Measurements from ENCODE around the gene BTBD10.

The BTBD10 gene

GRCh38 chr11:13364388-13364787 is 98.6 kb downstream of the BTBD10 start:
- DNase-seq (ENCODE audit: insufficient read length, low spot score) (no peak), FAIRE-seq (no peak)
- TF ChIP-seq POLR2A (IDR thresholded peaks at IDR 0.05; ENCODE audit: low read depth, low read length) (no peak), TAF1 (IDR thresholded peaks at IDR 0.05; ENCODE audit: low read depth, low read length) (no peak), POLR2AphosphoS5 (IDR thresholded peaks at IDR 0.05; ENCODE audit: low read depth, low read length) (no peak), PAX5 (IDR thresholded peaks at IDR 0.05; ENCODE audit: insufficient read depth, low read length, severe bottlenecking) (no peak), SPI1 (IDR thresholded peaks at IDR 0.05; ENCODE audit: low read depth, low read length) (no peak), POU2F2 (IDR thresholded peaks at IDR 0.05; ENCODE audit: low read depth, low read length) (no peak)

- no peak for FAIRE-seq
- no peak for DNase-seq (ENCODE audit: insufficient read length, low spot score)
- TF ChIP-seq SPI1 (IDR thresholded peaks at IDR 0.05; ENCODE audit: low read depth, low read length) (no peak), PAX5 (IDR thresholded peaks at IDR 0.05; ENCODE audit: insufficient read depth, low read length, severe bottlenecking) (no peak), POLR2A (IDR thresholded peaks at IDR 0.05; ENCODE audit: low read depth, low read length) (no peak), POU2F2 (IDR thresholded peaks at IDR 0.05; ENCODE audit: low read depth, low read length) (no peak), POLR2AphosphoS5 (IDR thresholded peaks at IDR 0.05; ENCODE audit: low read depth, low read length) (no peak)
Measured at GRCh38 chr11:13362596-13363109, 100.4 kb downstream of the BTBD10 start.

GRCh38 chr11:13358596-13359270 is 104.3 kb downstream of the BTBD10 start:
- DNase-seq (ENCODE audit: insufficient read length, low spot score): no peak
- FAIRE-seq: peak; percentile 20
- TF ChIP-seq POLR2AphosphoS5 (IDR thresholded peaks at IDR 0.05; ENCODE audit: low read depth, low read length) (no peak), TAF1 (IDR thresholded peaks at IDR 0.05; ENCODE audit: low read depth, low read length) (no peak), SPI1 (IDR thresholded peaks at IDR 0.05; ENCODE audit: low read depth, low read length) (no peak), PAX5 (IDR thresholded peaks at IDR 0.05; ENCODE audit: insufficient read depth, low read length, severe bottlenecking) (no peak), POU2F2 (IDR thresholded peaks at IDR 0.05; ENCODE audit: low read depth, low read length) (no peak), POLR2A (IDR thresholded peaks at IDR 0.05; ENCODE audit: low read depth, low read length) (no peak)

GRCh38 chr11:13357232-13357631 is 105.8 kb downstream of the BTBD10 start:
- no peak for FAIRE-seq

GRCh38 chr11:13355191-13355590 is 107.8 kb downstream of the BTBD10 start:
- TF ChIP-seq PAX5 (IDR thresholded peaks at IDR 0.05; ENCODE audit: insufficient read depth, low read length, severe bottlenecking): no peak
- TF ChIP-seq SPI1 (IDR thresholded peaks at IDR 0.05; ENCODE audit: low read depth, low read length): no peak
- no peak for TF ChIP-seq POLR2AphosphoS5 (IDR thresholded peaks at IDR 0.05; ENCODE audit: low read depth, low read length)
- no peak for TF ChIP-seq POLR2A (IDR thresholded peaks at IDR 0.05; ENCODE audit: low read depth, low read length)
- TF ChIP-seq POU2F2 (IDR thresholded peaks at IDR 0.05; ENCODE audit: low read depth, low read length): no peak
- TF ChIP-seq TAF1 (IDR thresholded peaks at IDR 0.05; ENCODE audit: low read depth, low read length): no peak
- FAIRE-seq: no peak
- DNase-seq (ENCODE audit: insufficient read length, low spot score): no peak

More at GRCh38 chr11:13357232-13357631, 105.8 kb downstream of the BTBD10 start:
- TF ChIP-seq TAF1 (IDR thresholded peaks at IDR 0.05; ENCODE audit: low read depth, low read length) (no peak), POLR2A (IDR thresholded peaks at IDR 0.05; ENCODE audit: low read depth, low read length) (no peak), POLR2AphosphoS5 (IDR thresholded peaks at IDR 0.05; ENCODE audit: low read depth, low read length) (no peak), POU2F2 (IDR thresholded peaks at IDR 0.05; ENCODE audit: low read depth, low read length) (no peak), SPI1 (IDR thresholded peaks at IDR 0.05; ENCODE audit: low read depth, low read length) (no peak), PAX5 (IDR thresholded peaks at IDR 0.05; ENCODE audit: insufficient read depth, low read length, severe bottlenecking) (no peak)
- no peak for DNase-seq (ENCODE audit: insufficient read length, low spot score)

- DNase-seq (ENCODE audit: insufficient read length, low spot score) (no peak), FAIRE-seq (no peak)
Measured at GRCh38 chr11:13354335-13354734, 108.7 kb downstream of the BTBD10 start.

GRCh38 chr11:13352711-13353110 is 110.3 kb downstream of the BTBD10 start:
- TF ChIP-seq POLR2AphosphoS5 (IDR thresholded peaks at IDR 0.05; ENCODE audit: low read depth, low read length) (no peak), POLR2A (IDR thresholded peaks at IDR 0.05; ENCODE audit: low read depth, low read length) (no peak), PAX5 (IDR thresholded peaks at IDR 0.05; ENCODE audit: insufficient read depth, low read length, severe bottlenecking) (no peak), SPI1 (IDR thresholded peaks at IDR 0.05; ENCODE audit: low read depth, low read length) (no peak), POU2F2 (IDR thresholded peaks at IDR 0.05; ENCODE audit: low read depth, low read length) (no peak), TAF1 (IDR thresholded peaks at IDR 0.05; ENCODE audit: low read depth, low read length) (no peak)
- no peak for DNase-seq (ENCODE audit: insufficient read length, low spot score)
- no peak for FAIRE-seq

More at GRCh38 chr11:13354335-13354734, 108.7 kb downstream of the BTBD10 start:
- no peak for TF ChIP-seq POLR2AphosphoS5 (IDR thresholded peaks at IDR 0.05; ENCODE audit: low read depth, low read length)
- TF ChIP-seq POU2F2 (IDR thresholded peaks at IDR 0.05; ENCODE audit: low read depth, low read length): no peak
- no peak for TF ChIP-seq SPI1 (IDR thresholded peaks at IDR 0.05; ENCODE audit: low read depth, low read length)
- TF ChIP-seq TAF1 (IDR thresholded peaks at IDR 0.05; ENCODE audit: low read depth, low read length): no peak
- no peak for TF ChIP-seq PAX5 (IDR thresholded peaks at IDR 0.05; ENCODE audit: insufficient read depth, low read length, severe bottlenecking)
- TF ChIP-seq POLR2A (IDR thresholded peaks at IDR 0.05; ENCODE audit: low read depth, low read length): no peak

- TF ChIP-seq TAF1 (IDR thresholded peaks at IDR 0.05; ENCODE audit: low read depth, low read length) (no peak), POLR2A (IDR thresholded peaks at IDR 0.05; ENCODE audit: low read depth, low read length) (no peak), POU2F2 (IDR thresholded peaks at IDR 0.05; ENCODE audit: low read depth, low read length) (no peak), PAX5 (IDR thresholded peaks at IDR 0.05; ENCODE audit: insufficient read depth, low read length, severe bottlenecking) (no peak), SPI1 (IDR thresholded peaks at IDR 0.05; ENCODE audit: low read depth, low read length) (no peak), POLR2AphosphoS5 (IDR thresholded peaks at IDR 0.05; ENCODE audit: low read depth, low read length) (no peak)
- DNase-seq (ENCODE audit: insufficient read length, low spot score) (no peak), FAIRE-seq (no peak)
Measured at GRCh38 chr11:13349581-13349980, 113.4 kb downstream of the BTBD10 start.

- no peak for DNase-seq (ENCODE audit: insufficient read length, low spot score)
- FAIRE-seq: no peak
- TF ChIP-seq SPI1 (IDR thresholded peaks at IDR 0.05; ENCODE audit: low read depth, low read length) (no peak), PAX5 (IDR thresholded peaks at IDR 0.05; ENCODE audit: insufficient read depth, low read length, severe bottlenecking) (no peak), POLR2A (IDR thresholded peaks at IDR 0.05; ENCODE audit: low read depth, low read length) (no peak), POLR2AphosphoS5 (IDR thresholded peaks at IDR 0.05; ENCODE audit: low read depth, low read length) (no peak), TAF1 (IDR thresholded peaks at IDR 0.05; ENCODE audit: low read depth, low read length) (no peak), POU2F2 (IDR thresholded peaks at IDR 0.05; ENCODE audit: low read depth, low read length) (no peak)
Measured at GRCh38 chr11:13349046-13349445, 114.0 kb downstream of the BTBD10 start.

Measured in GM12891 (cell line).